WTC11 (cell line): ENCODE measurements around the gene PGAP2. TPM values are rescaled to one million over a fixed set of nuclear protein-coding genes. Genes with fewer than 3 reads are reported as not detected.
"Not testable (repeated sequence)": the region's sequence is repeated elsewhere in the genome, so short reads cannot be mapped to it uniquely, and the experiment has no call there.

ENCODE experiments used
- ATAC-seq: fragments of 200-7000 bp; cut with Tn5 transposase; 2 replicates; pipeline ENCODE4 v1.10.0; 2021; ENCODE audit warnings: mild to moderate bottlenecking, moderate library complexity
- CTCF ChIA-PET: fragments of 300-600 bp; sonication (Branson Sonifier 250); formaldehyde crosslinking; loops from one replicate; lab custom pipeline; 2021; ENCODE audit warnings: antibody characterized with exemption; lab: Charles Lee
- POLR2A ChIA-PET: fragments of 350-600 bp; sonication (Branson Sonifier 250); formaldehyde crosslinking; loops from one replicate; lab custom pipeline; 2021; ENCODE audit warnings: antibody characterized with exemption; lab: Charles Lee
- DNase-seq: peaks from one replicate; pipeline ENCODE4 v3.0.0; 2021; ENCODE audit warnings: low spot score
- H3K27ac Mint-ChIP-seq: 2 replicates; pipeline ENCODE4 v1.8.0; 2021; ENCODE audit warnings: mixed read lengths
- H3K27me3 Mint-ChIP-seq: 2 replicates; pipeline ENCODE4 v1.8.0; 2021; ENCODE audit warnings: low read depth, mild to moderate bottlenecking, moderate library complexity, mixed read lengths
- H3K36me3 Mint-ChIP-seq: 2 replicates; pipeline ENCODE4 v1.8.0; 2021; ENCODE audit warnings: mixed read lengths
- H3K4me1 Mint-ChIP-seq: 2 replicates; pipeline ENCODE4 v1.8.0; 2022; ENCODE audit warnings: mixed read lengths
- H3K4me3 Mint-ChIP-seq: 2 replicates; pipeline ENCODE4 v1.8.0; 2021; ENCODE audit warnings: mild to moderate bottlenecking, moderate library complexity, mixed read lengths
- H3K9me3 Mint-ChIP-seq: 2 replicates; pipeline ENCODE4 v1.8.0; 2021; ENCODE audit warnings: mixed read lengths
- CBFB ChIP-seq: sonication (generic); formaldehyde crosslinking; IDR thresholded peaks from 2 replicates; pipeline ENCODE4 v1.8.1; 2022; ENCODE audit warnings: mild to moderate bottlenecking, low read depth, missing genetic modification reagents
- CREB1 ChIP-seq: sonication (generic); formaldehyde crosslinking; IDR thresholded peaks from 2 replicates; pipeline ENCODE4 v1.8.0; 2023; ENCODE audit warnings: mild to moderate bottlenecking, missing genetic modification reagents
- E2F4 ChIP-seq: sonication (generic); formaldehyde crosslinking; IDR thresholded peaks from 2 replicates; pipeline ENCODE4 v1.8.1; 2022; ENCODE audit warnings: low read depth, mild to moderate bottlenecking, moderate library complexity, missing genetic modification reagents, borderline replicate concordance
- FOXJ3 ChIP-seq: sonication (generic); formaldehyde crosslinking; IDR thresholded peaks from 2 replicates; pipeline ENCODE4 v1.9.0; 2021; ENCODE audit warnings: missing genetic modification reagents, mild to moderate bottlenecking, borderline replicate concordance
- GTF2I ChIP-seq: fragments of 250-450 bp; sonication (Bioruptor Pico); conservative IDR thresholded peaks from 2 replicates; pipeline ENCODE4 v1.4.0; 2021; ENCODE audit warnings: mild to moderate bottlenecking
- ZNF121 ChIP-seq: sonication (generic); formaldehyde crosslinking; IDR thresholded peaks from 2 replicates; pipeline ENCODE4 v1.8.0; 2023; ENCODE audit warnings: missing genetic modification reagents
- ZNF263 ChIP-seq: sonication (generic); formaldehyde crosslinking; IDR thresholded peaks from 2 replicates; pipeline ENCODE4 v1.8.1; 2022; ENCODE audit warnings: low read depth, mild to moderate bottlenecking, moderate library complexity, missing genetic modification reagents
- ZNF416 ChIP-seq: fragments of 250-450 bp; sonication (Bioruptor Pico); IDR thresholded peaks from 2 replicates; pipeline ENCODE4 v1.9.0; 2021; ENCODE audit warnings: mild to moderate bottlenecking, inconsistent platforms
- total RNA-seq: library from RNA; stranded (reverse); gene quantifications from 3 replicates; pipeline ENCODE4 v1.2.3, GENCODE V29; 2021
- TF ChIP-seq, protein P1 (sequence below): fragments of 250-450 bp; sonication (Bioruptor Pico); conservative IDR thresholded peaks from 2 replicates; pipeline ENCODE4 v1.9.0; 2021; ENCODE audit warnings: mild to moderate bottlenecking
- TF ChIP-seq, protein P2 (sequence below): fragments of 250-450 bp; sonication (Bioruptor Pico); IDR thresholded peaks from 2 replicates; pipeline ENCODE4 v1.9.0; 2021; ENCODE audit warnings: mild to moderate bottlenecking, borderline replicate concordance
- TF ChIP-seq, protein P3 (sequence below): fragments of 250-450 bp; sonication (Bioruptor Pico); IDR thresholded peaks from 2 replicates; pipeline ENCODE4 v1.8.0; 2021; ENCODE audit warnings: mild to moderate bottlenecking
- TF ChIP-seq, protein P4 (sequence below): sonication (generic); formaldehyde crosslinking; IDR thresholded peaks from 2 replicates; pipeline ENCODE4 v1.8.1; 2022; ENCODE audit warnings: mild to moderate bottlenecking, moderate library complexity, missing genetic modification reagents
- TF ChIP-seq, protein P5 (sequence below): sonication (generic); formaldehyde crosslinking; IDR thresholded peaks from 2 replicates; pipeline ENCODE4 v1.8.1; 2022; ENCODE audit warnings: missing genetic modification reagents, borderline replicate concordance

The PGAP2 gene
- total RNA-seq, 1 experiment from 2014 or later = 43.0 TPM

- POLR2A ChIA-PET = no interaction called here
- Mint-ChIP-seq H3K4me1 (peaks cover 53% of the 10 kb centered on the region), H3K27me3 (peaks cover 39% of the 10 kb centered on the region), H3K4me3 (no peak overlapping the region), H3K27ac (no peak overlapping the region)
- TF ChIP-seq GTF2I (no peak), FOXJ3 (CRISPR knock-in tag) (no peak), ZNF416 (CRISPR knock-in tag) (no peak), CREB1 (CRISPR knock-in tag) (no peak), E2F4 (CRISPR knock-in tag) (no peak), ZNF263 (CRISPR knock-in tag) (no peak), CBFB (no peak)
- TF ChIP-seq, protein P1, sequence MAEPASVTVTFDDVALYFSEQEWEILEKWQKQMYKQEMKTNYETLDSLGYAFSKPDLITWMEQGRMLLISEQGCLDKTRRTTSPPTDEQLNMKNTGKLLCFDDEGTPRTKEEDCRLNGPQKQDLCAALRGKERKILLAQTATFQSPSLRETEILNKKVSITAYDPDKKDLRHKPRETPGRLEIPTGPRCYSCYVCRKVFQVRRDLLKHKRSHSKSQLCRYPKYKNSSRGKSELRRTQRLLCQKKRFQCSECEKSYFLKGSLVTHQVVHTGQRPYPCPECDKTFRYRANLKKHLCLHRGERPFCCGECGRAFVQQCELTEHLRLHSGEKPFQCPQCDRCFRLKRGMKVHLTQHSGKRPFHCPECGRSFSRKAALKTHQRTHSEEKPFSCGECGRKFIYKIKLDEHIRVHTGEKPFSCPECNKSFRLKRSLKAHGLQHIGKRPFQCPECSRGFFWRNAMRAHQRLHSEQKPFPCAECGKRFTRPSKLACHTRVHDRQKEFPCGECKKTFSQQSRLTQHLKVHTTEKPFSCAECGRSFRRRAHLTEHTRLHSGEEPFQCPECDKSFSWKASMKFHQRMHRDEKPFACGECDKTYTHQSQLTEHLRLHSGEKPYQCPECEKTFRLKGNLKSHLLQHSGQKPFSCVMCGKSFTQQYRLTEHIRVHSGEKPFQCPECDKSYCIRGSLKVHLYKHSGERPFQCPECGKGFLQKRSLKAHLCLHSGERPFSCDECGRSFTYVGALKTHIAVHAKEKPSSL (CRISPR knock-in tag) = no peak
- TF ChIP-seq, protein P2, sequence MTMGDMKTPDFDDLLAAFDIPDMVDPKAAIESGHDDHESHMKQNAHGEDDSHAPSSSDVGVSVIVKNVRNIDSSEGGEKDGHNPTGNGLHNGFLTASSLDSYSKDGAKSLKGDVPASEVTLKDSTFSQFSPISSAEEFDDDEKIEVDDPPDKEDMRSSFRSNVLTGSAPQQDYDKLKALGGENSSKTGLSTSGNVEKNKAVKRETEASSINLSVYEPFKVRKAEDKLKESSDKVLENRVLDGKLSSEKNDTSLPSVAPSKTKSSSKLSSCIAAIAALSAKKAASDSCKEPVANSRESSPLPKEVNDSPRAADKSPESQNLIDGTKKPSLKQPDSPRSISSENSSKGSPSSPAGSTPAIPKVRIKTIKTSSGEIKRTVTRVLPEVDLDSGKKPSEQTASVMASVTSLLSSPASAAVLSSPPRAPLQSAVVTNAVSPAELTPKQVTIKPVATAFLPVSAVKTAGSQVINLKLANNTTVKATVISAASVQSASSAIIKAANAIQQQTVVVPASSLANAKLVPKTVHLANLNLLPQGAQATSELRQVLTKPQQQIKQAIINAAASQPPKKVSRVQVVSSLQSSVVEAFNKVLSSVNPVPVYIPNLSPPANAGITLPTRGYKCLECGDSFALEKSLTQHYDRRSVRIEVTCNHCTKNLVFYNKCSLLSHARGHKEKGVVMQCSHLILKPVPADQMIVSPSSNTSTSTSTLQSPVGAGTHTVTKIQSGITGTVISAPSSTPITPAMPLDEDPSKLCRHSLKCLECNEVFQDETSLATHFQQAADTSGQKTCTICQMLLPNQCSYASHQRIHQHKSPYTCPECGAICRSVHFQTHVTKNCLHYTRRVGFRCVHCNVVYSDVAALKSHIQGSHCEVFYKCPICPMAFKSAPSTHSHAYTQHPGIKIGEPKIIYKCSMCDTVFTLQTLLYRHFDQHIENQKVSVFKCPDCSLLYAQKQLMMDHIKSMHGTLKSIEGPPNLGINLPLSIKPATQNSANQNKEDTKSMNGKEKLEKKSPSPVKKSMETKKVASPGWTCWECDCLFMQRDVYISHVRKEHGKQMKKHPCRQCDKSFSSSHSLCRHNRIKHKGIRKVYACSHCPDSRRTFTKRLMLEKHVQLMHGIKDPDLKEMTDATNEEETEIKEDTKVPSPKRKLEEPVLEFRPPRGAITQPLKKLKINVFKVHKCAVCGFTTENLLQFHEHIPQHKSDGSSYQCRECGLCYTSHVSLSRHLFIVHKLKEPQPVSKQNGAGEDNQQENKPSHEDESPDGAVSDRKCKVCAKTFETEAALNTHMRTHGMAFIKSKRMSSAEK = no peak
- TF ChIP-seq, protein P3, sequence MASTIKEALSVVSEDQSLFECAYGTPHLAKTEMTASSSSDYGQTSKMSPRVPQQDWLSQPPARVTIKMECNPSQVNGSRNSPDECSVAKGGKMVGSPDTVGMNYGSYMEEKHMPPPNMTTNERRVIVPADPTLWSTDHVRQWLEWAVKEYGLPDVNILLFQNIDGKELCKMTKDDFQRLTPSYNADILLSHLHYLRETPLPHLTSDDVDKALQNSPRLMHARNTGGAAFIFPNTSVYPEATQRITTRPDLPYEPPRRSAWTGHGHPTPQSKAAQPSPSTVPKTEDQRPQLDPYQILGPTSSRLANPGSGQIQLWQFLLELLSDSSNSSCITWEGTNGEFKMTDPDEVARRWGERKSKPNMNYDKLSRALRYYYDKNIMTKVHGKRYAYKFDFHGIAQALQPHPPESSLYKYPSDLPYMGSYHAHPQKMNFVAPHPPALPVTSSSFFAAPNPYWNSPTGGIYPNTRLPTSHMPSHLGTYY (CRISPR knock-in tag) = no peak
- TF ChIP-seq, protein P4, sequence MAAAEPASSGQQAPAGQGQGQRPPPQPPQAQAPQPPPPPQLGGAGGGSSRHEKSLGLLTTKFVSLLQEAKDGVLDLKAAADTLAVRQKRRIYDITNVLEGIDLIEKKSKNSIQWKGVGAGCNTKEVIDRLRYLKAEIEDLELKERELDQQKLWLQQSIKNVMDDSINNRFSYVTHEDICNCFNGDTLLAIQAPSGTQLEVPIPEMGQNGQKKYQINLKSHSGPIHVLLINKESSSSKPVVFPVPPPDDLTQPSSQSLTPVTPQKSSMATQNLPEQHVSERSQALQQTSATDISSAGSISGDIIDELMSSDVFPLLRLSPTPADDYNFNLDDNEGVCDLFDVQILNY (CRISPR knock-in tag) = no peak
- TF ChIP-seq, protein P5, sequence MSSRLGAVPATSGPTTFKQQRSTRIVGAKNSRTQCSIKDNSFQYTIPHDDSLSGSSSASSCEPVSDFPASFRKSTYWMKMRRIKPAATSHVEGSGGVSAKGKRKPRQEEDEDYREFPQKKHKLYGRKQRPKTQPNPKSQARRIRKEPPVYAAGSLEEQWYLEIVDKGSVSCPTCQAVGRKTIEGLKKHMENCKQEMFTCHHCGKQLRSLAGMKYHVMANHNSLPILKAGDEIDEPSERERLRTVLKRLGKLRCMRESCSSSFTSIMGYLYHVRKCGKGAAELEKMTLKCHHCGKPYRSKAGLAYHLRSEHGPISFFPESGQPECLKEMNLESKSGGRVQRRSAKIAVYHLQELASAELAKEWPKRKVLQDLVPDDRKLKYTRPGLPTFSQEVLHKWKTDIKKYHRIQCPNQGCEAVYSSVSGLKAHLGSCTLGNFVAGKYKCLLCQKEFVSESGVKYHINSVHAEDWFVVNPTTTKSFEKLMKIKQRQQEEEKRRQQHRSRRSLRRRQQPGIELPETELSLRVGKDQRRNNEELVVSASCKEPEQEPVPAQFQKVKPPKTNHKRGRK (CRISPR knock-in tag) = no peak
- TF ChIP-seq, all 79 proteins: peak for 0
- CTCF ChIA-PET = interaction anchor here (2.1 kb wide), 1 partner anchor 11 kb away, joined by 17 read pairs; no protein-coding TSS in a partner anchor
- no peaks in the 10 kb centered on the region for H3K9me3 Mint-ChIP-seq
- no peaks in the 10 kb centered on the region for H3K36me3 Mint-ChIP-seq
- no peak for ATAC-seq
- DNase-seq = no peak
Measured at GRCh38 chr11:3860375-3860774, 52.0 kb downstream of the PGAP2 start.

DNA sequence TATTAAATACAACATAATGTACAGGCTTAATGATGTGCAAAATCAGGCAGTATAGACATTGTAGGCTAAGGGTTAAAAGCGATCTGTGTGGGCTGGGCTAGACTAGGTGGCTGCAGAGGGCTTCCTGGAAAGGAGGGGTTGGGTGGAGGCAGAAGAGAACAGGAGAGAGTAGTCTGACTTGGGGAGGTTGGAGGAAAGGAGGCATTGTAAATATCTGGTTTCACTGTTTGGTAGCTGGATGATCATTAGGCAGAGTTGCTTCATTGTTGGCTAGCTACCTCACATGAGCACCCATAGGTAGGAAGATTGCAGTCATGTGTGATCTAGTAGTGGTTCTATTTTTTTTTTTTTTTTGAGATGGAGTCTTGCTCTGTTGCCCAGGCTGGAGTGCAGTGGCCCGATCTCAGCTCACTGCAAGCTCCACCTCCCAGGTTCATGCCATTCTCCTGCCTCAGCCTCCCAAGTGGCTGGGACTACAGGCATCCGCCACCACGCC lies 52.6 kb downstream of the PGAP2 start:
- not testable (repeated sequence) for H3K36me3 Mint-ChIP-seq, H3K4me3 Mint-ChIP-seq, H3K27ac Mint-ChIP-seq, ATAC-seq, H3K9me3 Mint-ChIP-seq, DNase-seq
- Mint-ChIP-seq H3K4me1 (peaks cover 58% of the 10 kb centered on the region), H3K27me3 (peaks cover 36% of the 10 kb centered on the region)
- peak; percentile 44; the same call in 1 of the 2 replicates for TF ChIP-seq ZNF121
- ChIA-PET POLR2A (interaction anchor here (0.7 kb wide), 1 partner anchor 207 kb away, joined by 3 read pairs; no protein-coding TSS in a partner anchor), CTCF (interaction anchor here (0.8 to 1.8 kb wide), 3 partner anchors 10 to 20 kb away, joined by 4 to 8 read pairs (median 4); partner anchors contain the start of gene RHOG)
